Thymus (tissue), 11 donors: ENCODE data around the gene ANKRD55. TPM values are rescaled to one million over a fixed set of nuclear protein-coding genes. Genes with fewer than 3 reads are reported as not detected.

Source experiments
- DNase-seq, 9 donors: peaks; one replicate each; pipeline ENCODE4 v3.0.0-alpha.2; 2013; ENCODE audit warnings: low spot score in 9 of 9, low read depth in 6 of 9, missing footprints in 1 of 9
- H3K27ac ChIP-seq, 2 donors: one replicate each; pipeline ENCODE4 v1.5.1; 2013; ENCODE audit warnings: control low read depth in 1 of 2, low read depth in 1 of 2, low read length in 1 of 2, mild to moderate bottlenecking in 1 of 2, moderate library complexity in 1 of 2
- H3K27me3 ChIP-seq, 2 donors: one replicate each; pipeline ENCODE4 v1.5.1; 2013; ENCODE audit warnings: low read length in 1 of 2; ENCODE audit not compliant: control insufficient read depth in 2 of 2, insufficient read depth in 1 of 2
- H3K36me3 ChIP-seq, 2 donors: one replicate each; pipeline ENCODE4 v1.5.1; 2013; ENCODE audit warnings: low read length in 1 of 2, mild to moderate bottlenecking in 1 of 2, moderate library complexity in 1 of 2; ENCODE audit not compliant: control insufficient read depth in 2 of 2, insufficient read depth in 2 of 2
- H3K4me1 ChIP-seq, 2 donors: one replicate each; pipeline ENCODE4 v1.5.1; 2013; ENCODE audit warnings: low read length in 2 of 2; ENCODE audit not compliant: control insufficient read depth in 2 of 2, insufficient read depth in 2 of 2
- H3K4me3 ChIP-seq, 2 donors: one replicate each; pipeline ENCODE4 v1.5.1; 2013; ENCODE audit warnings: low read length in 2 of 2, control low read depth in 1 of 2, mild to moderate bottlenecking in 1 of 2
- H3K9me3 ChIP-seq, 2 donors: one replicate each; pipeline ENCODE4 v1.5.1; 2013; ENCODE audit warnings: low read length in 1 of 2, mild to moderate bottlenecking in 1 of 2; ENCODE audit not compliant: control insufficient read depth in 2 of 2, insufficient read depth in 1 of 2
- WGBS: extraction: QIAGEN DNeasy Blood & Tissue Kit; methylation state at CpG from one replicate; pipeline ENCODE4 v1.1.7; 2013; 5-methylcytosine and 5-hydroxymethylcytosine counted together
- polyA plus RNA-seq: library from polyadenylated mRNA; stranded (reverse); fragments of 200-250 nt; gene quantifications from one replicate; pipeline ENCODE4 v1.2.3, GENCODE V29; 2013
- total RNA-seq: library from RNA; stranded (reverse); fragments of 120-200 nt; gene quantifications from one replicate; pipeline ENCODE4 v1.2.4, GENCODE V29; 2013
- donor health status: healthy.

ANKRD55 gene
- total and polyA plus RNA-seq, 2 donors = 3.5 to 6.7 TPM

DNA sequence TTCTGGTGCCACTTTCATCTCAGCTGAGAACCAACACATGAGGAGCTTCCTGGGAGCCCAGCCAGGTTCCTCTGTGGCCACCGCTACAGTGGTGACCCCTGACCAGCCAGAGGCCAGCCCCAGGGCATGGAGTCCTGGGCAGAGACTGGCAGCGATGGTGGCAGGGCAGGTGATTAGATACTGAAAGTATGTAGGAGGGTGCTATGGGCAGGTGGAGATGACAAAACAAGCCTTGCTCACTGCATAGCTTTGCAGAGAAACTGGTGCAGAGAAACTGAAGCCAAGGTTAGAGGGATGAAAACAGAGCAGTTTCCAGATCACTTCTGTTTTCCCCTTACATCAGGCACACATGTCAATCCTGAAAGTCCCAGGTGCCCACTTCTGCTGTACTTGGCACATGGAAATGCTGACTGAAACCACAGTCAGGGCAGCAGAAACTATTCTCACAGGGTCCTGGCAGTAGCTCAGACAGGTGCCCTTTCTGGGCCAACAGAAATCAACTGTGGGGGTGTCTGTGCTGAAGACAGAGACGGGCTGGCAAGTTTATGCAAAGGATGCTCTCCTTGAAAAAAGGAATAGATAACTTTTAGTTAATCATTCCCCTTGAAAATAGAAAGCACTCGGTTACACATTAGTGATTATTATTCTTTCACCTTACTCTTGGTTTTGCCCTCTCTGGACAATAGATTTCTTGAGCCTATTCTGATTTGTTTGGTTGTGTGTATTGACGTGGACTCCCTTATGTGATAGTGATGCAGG is 90.3 kb downstream of the ANKRD55 start:
- H3K4me1 ChIP-seq = peaks cover 28 to 51% of the 10 kb centered on the region in 2 donors
- no peaks in the 10 kb centered on the region for H3K27me3 ChIP-seq
- H3K9me3 ChIP-seq = no peaks in the 10 kb centered on the region
- peak overlapping the region; percentile 91 to 95 for H3K27ac ChIP-seq
- no peaks in the 10 kb centered on the region for H3K36me3 ChIP-seq
- peak in 1 of 9 donors; percentile 75 for DNase-seq
- no peak overlapping the region for H3K4me3 ChIP-seq
- WGBS = 74% methylated on average over 5 of the region's 5 CpGs

DNA sequence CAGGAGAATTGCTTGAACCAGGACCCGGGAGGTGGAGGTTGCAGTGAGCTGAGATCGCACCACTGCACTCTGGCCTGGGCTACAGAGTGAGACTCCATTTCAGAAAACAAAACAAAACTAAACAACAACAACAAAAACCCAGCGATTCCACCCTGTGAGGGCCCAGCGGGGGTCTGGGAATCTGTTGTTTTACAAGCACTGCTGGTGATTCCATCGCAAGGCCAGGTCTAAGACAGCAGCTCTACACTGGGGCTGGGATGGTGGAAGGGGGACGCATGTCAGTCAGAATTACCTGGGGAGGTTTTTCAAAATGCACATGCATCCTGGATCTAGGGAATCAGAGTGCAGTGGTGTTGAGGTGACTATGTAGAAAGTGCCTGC is 90.9 kb downstream of the ANKRD55 start:
- no peak for DNase-seq
- 98% methylated on average over 6 of the region's 6 CpGs for WGBS
- peak overlapping the region; percentile 91 to 95 for H3K27ac ChIP-seq
- H3K9me3 ChIP-seq = no peaks in the 10 kb centered on the region
- H3K27me3 ChIP-seq = no peaks in the 10 kb centered on the region
- no peak overlapping the region for H3K4me3 ChIP-seq
- H3K36me3 ChIP-seq = no peaks in the 10 kb centered on the region
- H3K4me1 ChIP-seq = peaks cover 23 to 46% of the 10 kb centered on the region in 2 donors

DNA sequence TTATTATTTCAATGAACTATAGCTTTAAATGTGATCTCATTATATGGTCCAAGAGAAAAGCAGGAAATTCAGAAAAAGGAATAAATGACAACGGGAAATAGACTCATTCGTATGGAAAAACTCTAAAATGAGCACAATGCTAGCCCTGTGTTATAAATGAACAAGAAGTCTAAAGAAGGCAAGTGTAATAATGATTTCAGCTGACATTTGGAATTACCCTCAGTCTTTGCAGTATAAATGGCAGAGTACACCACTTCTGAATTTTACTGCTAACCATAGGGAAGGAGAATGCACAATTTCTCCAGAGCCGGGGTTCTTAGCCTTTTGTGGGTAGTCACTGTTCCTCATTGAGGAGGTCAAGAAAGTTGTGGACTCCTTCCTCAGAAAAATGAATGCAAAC is 93.1 kb downstream of the ANKRD55 start:
- no peak overlapping the region for H3K27ac ChIP-seq
- H3K27me3 ChIP-seq = no peaks in the 10 kb centered on the region
- 96% methylated on average over 3 of the region's 3 CpGs for WGBS
- no peaks in the 10 kb centered on the region for H3K36me3 ChIP-seq
- no peaks in the 10 kb centered on the region for H3K9me3 ChIP-seq
- no peak for DNase-seq
- peaks cover 18 to 33% of the 10 kb centered on the region in 2 donors for H3K4me1 ChIP-seq
- H3K4me3 ChIP-seq = no peak overlapping the region

DNA sequence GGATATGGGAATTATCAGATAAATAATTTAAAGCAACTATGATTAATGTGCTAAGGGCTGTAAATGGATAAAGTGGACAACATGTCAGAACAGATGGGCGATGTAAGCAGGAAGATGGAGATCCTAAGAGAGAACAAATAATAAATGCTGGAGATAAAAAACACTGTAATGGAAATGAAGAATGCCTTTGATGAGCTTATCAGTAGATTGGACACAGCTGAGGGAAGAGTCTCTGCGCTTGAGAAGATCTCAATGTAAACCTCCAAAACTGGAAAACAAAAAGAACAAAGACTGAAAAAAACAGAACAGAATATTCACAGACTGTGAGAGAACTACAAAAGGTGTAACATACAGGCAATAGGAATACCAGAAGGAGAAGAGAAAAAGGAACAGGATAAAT is 102.5 kb downstream of the ANKRD55 start:
- H3K36me3 ChIP-seq = no peaks in the 10 kb centered on the region
- no peaks in the 10 kb centered on the region for H3K27me3 ChIP-seq
- no peaks in the 10 kb centered on the region for H3K9me3 ChIP-seq
- H3K4me3 ChIP-seq = no peak overlapping the region
- WGBS = 97% methylated on average over 2 of the region's 2 CpGs
- H3K4me1 ChIP-seq = peaks cover 5 to 26% of the 10 kb centered on the region in 2 donors
- no peak overlapping the region for H3K27ac ChIP-seq
- DNase-seq = no peak

DNA sequence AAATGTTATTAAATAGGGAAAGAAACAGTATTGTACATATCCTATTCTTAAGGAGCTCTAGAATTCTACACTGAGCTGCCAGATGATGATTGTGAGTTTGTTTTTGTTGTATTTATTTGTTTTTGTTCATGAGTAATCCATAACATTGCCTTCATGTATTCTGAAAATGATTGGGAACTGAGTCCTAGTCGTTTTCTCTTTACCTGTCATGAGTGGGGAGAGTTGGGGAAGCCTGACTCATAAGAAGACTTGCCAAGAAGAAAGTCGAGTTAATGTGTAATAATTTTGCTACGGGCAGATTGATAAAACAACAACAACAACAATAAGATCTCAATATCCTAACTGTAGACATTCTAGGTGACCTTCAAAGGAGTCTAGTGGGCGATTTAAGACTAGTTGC is 103.8 kb downstream of the ANKRD55 start:
- H3K27me3 ChIP-seq = no peaks in the 10 kb centered on the region
- H3K4me3 ChIP-seq = no peak overlapping the region
- no peaks in the 10 kb centered on the region for H3K36me3 ChIP-seq
- H3K9me3 ChIP-seq = no peaks in the 10 kb centered on the region
- H3K27ac ChIP-seq = peak overlapping the region in 1 of 2 donors; percentile 69
- 95% methylated on average over 4 of the region's 4 CpGs for WGBS
- no peak for DNase-seq
- peaks cover 5 to 26% of the 10 kb centered on the region in 2 donors for H3K4me1 ChIP-seq

DNA sequence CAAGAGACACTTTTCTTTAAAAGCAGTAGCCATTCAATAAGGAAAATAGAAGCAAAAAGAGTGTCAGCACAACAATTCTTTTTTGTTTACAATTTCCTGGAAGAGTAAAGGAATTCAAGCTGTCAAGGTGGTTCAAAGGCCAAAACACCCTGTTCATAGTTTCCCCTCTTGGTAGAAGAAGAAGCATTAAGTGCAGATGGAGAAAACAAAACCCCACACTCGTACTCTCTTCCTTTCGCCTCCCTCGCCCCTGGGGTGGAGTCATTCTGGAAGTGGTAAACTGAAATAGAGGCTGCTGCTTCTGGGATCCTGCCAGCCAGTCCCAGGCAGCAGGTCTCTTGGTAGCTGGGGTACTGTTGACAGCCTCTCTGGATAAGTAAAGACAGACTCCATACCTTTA is 105.0 kb downstream of the ANKRD55 start:
- peak in 2 of 9 donors; percentile 22 to 64 for DNase-seq
- 47% methylated on average over 3 of the region's 3 CpGs for WGBS
- H3K27ac ChIP-seq = peak overlapping the region; percentile 69 to 74

DNA sequence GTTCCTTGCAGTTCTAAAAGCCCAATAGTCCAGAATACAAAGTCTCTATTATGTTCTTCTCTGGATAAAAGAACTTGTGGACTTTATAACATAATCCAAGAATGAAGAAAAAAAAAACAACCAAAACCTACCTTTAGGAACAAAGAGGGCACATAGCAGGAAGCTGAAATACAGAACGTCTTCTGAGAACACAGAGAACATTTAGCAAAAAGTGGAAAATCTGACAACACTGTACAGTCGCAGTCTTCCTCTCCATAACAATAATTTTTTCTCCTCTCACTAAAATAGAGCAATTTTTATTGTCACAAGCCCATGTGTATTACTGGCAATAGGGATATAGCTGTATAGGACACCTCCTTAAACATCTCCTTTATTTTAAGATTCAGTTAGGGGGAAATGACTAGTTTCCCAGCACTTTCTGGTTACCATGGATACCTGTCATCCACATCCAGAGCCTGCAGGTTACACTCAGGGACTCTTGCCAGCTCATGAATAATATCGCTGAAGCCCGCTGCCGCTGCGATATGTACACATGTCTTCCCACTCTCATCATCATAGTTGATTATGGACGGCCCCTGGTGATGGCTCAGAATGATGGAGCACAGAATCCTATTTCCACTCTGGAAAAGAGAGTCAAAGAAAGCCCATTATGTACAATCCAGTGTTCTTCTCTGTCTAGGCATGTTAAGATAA is 106.5 kb downstream of the ANKRD55 start:
- Histone ChIP-seq H3K27me3 (no peaks in the 10 kb centered on the region), H3K9me3 (no peaks in the 10 kb centered on the region), H3K27ac (peak overlapping the region; percentile 82 to 83), H3K4me1 (peaks cover 5 to 26% of the 10 kb centered on the region in 2 donors), H3K36me3 (no peaks in the 10 kb centered on the region), H3K4me3 (no peak overlapping the region)
- WGBS = 86% methylated on average over 7 of the region's 7 CpGs
- DNase-seq = peak in 1 of 9 donors; percentile 64

More for the DNA sequence above, 105.0 kb downstream of the ANKRD55 start:
- H3K4me3 ChIP-seq = no peak overlapping the region
- H3K36me3 ChIP-seq = no peaks in the 10 kb centered on the region
- H3K27me3 ChIP-seq = no peaks in the 10 kb centered on the region
- peaks cover 5 to 26% of the 10 kb centered on the region in 2 donors for H3K4me1 ChIP-seq
- no peaks in the 10 kb centered on the region for H3K9me3 ChIP-seq

DNA sequence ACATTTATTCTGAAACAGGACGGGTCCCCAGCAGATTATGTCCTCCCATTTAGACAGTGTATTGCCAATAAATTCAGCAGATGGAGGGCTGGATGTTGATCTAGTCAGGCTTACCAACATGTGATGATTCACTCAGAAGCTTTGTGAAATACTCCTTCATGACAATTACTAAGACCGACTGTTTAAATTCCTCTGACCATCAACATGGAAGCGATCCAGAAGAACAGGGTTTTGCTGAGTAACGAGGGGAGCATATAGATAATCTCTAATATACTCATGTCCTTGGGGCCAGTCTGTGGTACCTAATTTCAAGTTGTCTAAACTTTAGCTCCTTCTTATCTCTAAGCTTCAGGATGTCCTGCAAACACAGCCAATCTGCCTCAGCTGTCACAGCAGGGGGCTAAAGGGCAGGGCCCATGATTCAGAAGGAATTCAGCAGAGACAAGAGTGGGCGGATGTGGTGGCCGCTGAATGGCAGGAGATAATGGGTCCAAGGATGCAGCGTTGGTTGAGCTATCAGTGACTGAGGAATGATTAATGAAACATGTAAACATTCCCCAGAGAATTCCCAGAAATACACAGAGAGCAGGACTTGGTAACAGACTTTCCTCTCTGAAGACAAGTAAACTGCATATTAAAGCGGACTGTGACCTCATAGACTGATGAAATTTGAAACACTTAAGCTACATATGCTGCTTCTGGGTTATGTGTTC is 109.4 kb downstream of the ANKRD55 start:
- 94% methylated on average over 8 of the region's 8 CpGs for WGBS
- no peaks in the 10 kb centered on the region for H3K27me3 ChIP-seq
- H3K9me3 ChIP-seq = no peaks in the 10 kb centered on the region
- H3K27ac ChIP-seq = peak overlapping the region in 1 of 2 donors; percentile 20
- DNase-seq = no peak
- H3K4me1 ChIP-seq = peaks cover 5 to 22% of the 10 kb centered on the region in 2 donors
- H3K4me3 ChIP-seq = no peak overlapping the region
- H3K36me3 ChIP-seq = no peaks in the 10 kb centered on the region
